Mucosa of rectum (tissue), 2 donors: Measurements from ENCODE around the gene SDR42E1.

Source experiments
- H3K27ac ChIP-seq, 2 donors: one replicate each; pipeline ENCODE4 v1.7.0; 2013; ENCODE audit warnings: inconsistent platforms in 2 of 2, low read depth in 2 of 2, low read length in 2 of 2
- H3K27me3 ChIP-seq, 2 donors: one replicate each; pipeline ENCODE4 v1.7.0; 2013; ENCODE audit warnings: low read length in 2 of 2; ENCODE audit not compliant: control insufficient read depth in 2 of 2, insufficient read depth in 2 of 2
- H3K36me3 ChIP-seq, 2 donors: one replicate each; pipeline ENCODE4 v1.7.0; 2013; ENCODE audit warnings: low read length in 2 of 2; ENCODE audit not compliant: control insufficient read depth in 2 of 2, insufficient read depth in 2 of 2
- H3K4me1 ChIP-seq, 2 donors: one replicate each; pipeline ENCODE4 v1.7.0; 2013; ENCODE audit warnings: low read length in 2 of 2, mild to moderate bottlenecking in 1 of 2; ENCODE audit not compliant: control insufficient read depth in 2 of 2, insufficient read depth in 2 of 2
- H3K4me3 ChIP-seq, 2 donors: one replicate each; pipeline ENCODE4 v1.7.0; 2013; ENCODE audit warnings: low read length in 2 of 2
- H3K9ac ChIP-seq, 2 donors: one replicate each; pipeline ENCODE4 v1.7.0; 2013; ENCODE audit warnings: low read length in 2 of 2, low read depth in 1 of 2, mild to moderate bottlenecking in 1 of 2
- H3K9me3 ChIP-seq, 2 donors: one replicate each; pipeline ENCODE4 v1.7.0; 2013; ENCODE audit warnings: low read length in 2 of 2; ENCODE audit not compliant: control insufficient read depth in 2 of 2
- donor health status: healthy.
- donor health status: Normal muscosa, but diverticular disease.

The SDR42E1 gene

GRCh38 chr16:81956213-81956948 lies 54.9 kb downstream of the SDR42E1 start:
- Histone ChIP-seq H3K36me3 (peaks cover 0 to 12% of the 10 kb centered on the region in 2 donors), H3K9me3 (no peaks in the 10 kb centered on the region), H3K4me1 (no peaks in the 10 kb centered on the region), H3K27ac (no peak overlapping the region), H3K27me3 (no peaks in the 10 kb centered on the region), H3K4me3 (no peak overlapping the region), H3K9ac (no peak overlapping the region)

GRCh38 chr16:81951564-81951963 lies 59.7 kb downstream of the SDR42E1 start:
- Histone ChIP-seq H3K4me3 (no peak overlapping the region), H3K9ac (no peak overlapping the region), H3K9me3 (no peaks in the 10 kb centered on the region), H3K27ac (no peak overlapping the region), H3K27me3 (no peaks in the 10 kb centered on the region), H3K36me3 (peaks cover 0 to 2% of the 10 kb centered on the region in 2 donors), H3K4me1 (no peaks in the 10 kb centered on the region)

GRCh38 chr16:81946206-81946605 lies 65.1 kb downstream of the SDR42E1 start:
- Histone ChIP-seq H3K27me3 (no peaks in the 10 kb centered on the region), H3K27ac (no peak overlapping the region), H3K9me3 (no peaks in the 10 kb centered on the region), H3K9ac (no peak overlapping the region), H3K4me3 (no peak overlapping the region), H3K4me1 (no peaks in the 10 kb centered on the region), H3K36me3 (peaks cover 0 to 12% of the 10 kb centered on the region in 2 donors)

GRCh38 chr16:81945665-81946064 lies 65.6 kb downstream of the SDR42E1 start:
- peaks cover 0 to 12% of the 10 kb centered on the region in 2 donors for H3K36me3 ChIP-seq

GRCh38 chr16:81942007-81942601 lies 69.2 kb downstream of the SDR42E1 start:
- H3K4me3 ChIP-seq: no peak overlapping the region
- no peaks in the 10 kb centered on the region for H3K9me3 ChIP-seq
- H3K4me1 ChIP-seq: no peaks in the 10 kb centered on the region
- H3K27ac ChIP-seq: no peak overlapping the region
- H3K27me3 ChIP-seq: no peaks in the 10 kb centered on the region
- H3K9ac ChIP-seq: no peak overlapping the region
- peaks cover 0 to 24% of the 10 kb centered on the region in 2 donors for H3K36me3 ChIP-seq

More at GRCh38 chr16:81945665-81946064, 65.6 kb downstream of the SDR42E1 start:
- H3K27me3 ChIP-seq: no peaks in the 10 kb centered on the region
- H3K4me1 ChIP-seq: no peaks in the 10 kb centered on the region
- H3K4me3 ChIP-seq: no peak overlapping the region
- no peaks in the 10 kb centered on the region for H3K9me3 ChIP-seq
- no peak overlapping the region for H3K27ac ChIP-seq
- H3K9ac ChIP-seq: no peak overlapping the region

- Histone ChIP-seq H3K9ac (no peak overlapping the region), H3K4me1 (no peaks in the 10 kb centered on the region), H3K27me3 (no peaks in the 10 kb centered on the region), H3K9me3 (no peaks in the 10 kb centered on the region), H3K4me3 (no peak overlapping the region), H3K27ac (no peak overlapping the region), H3K36me3 (peaks cover 0 to 22% of the 10 kb centered on the region in 2 donors)
These were observed 70.3 kb downstream of the SDR42E1 start for GRCh38 chr16:81940781-81941560.

GRCh38 chr16:81939164-81940056 lies 71.9 kb downstream of the SDR42E1 start:
- Histone ChIP-seq H3K36me3 (peaks cover 0 to 18% of the 10 kb centered on the region in 2 donors), H3K27me3 (no peaks in the 10 kb centered on the region), H3K9me3 (no peaks in the 10 kb centered on the region)

More at GRCh38 chr16:81939164-81940056, 71.9 kb downstream of the SDR42E1 start:
- Histone ChIP-seq H3K9ac (no peak overlapping the region), H3K27ac (no peak overlapping the region), H3K4me3 (no peak overlapping the region), H3K4me1 (no peaks in the 10 kb centered on the region)
